ENCODE measurements around the gene ZNF24.

Gene ZNF24

GRCh38 chr18:35290094-35290735 is 54.0 kb downstream of the ZNF24 start, which contains the start of gene ZSCAN30:
Gene ZSCAN30, minus strand, starts transcription at chr18:35290229. Its CDS starts 25,877 bp downstream, at chr18:35264352.
- DNase-seq (ENCODE audit: low spot score) = peak; percentile 99

DNA sequence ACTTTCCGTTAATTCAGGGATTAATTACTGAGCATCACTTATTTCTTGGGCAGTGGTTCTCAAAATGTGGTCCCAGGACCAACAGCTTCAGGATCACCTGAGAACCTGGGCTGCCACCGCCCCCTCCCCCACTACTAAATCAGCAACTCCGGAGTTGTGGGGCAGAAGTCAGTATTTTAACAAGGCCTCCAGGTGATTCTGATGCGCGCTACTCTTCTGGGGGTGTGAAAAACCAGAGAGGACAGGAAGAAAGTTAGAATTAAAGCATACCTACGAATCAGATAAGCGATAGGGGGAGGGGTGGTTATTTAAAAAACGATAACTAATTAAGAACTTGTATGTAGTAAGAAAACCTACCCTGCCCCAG is 54.5 kb downstream of the ZNF24 start:
- DNase-seq (ENCODE audit: low spot score) = no peak

GRCh38 chr18:35289293-35289692 is 54.9 kb downstream of the ZNF24 start:
- no peak for DNase-seq (ENCODE audit: low spot score)

DNA sequence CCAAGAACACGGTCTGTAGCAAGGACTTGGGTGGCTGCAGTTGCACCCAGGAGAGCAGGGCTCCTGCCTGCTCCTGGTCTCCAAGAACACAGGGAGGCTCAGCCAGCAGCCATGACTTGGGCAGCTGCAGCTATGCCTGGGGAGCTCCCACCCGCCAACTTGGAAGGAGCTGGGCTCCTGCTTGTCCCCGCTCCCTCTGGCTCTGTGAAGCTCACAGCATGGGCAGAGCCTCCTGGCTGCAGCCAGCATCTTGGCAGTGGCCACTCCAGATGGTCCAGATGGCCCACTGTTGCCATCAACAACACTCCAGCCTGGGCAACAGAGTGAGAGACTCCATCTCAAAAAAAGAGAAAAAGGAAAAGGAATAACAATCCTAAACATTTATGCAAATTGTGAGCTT is 59.4 kb downstream of the ZNF24 start:
- no peak for DNase-seq (ENCODE audit: low spot score)

GRCh38 chr18:35283923-35284794 is 60.1 kb downstream of the ZNF24 start:
- no peak for DNase-seq (ENCODE audit: low spot score)

DNA sequence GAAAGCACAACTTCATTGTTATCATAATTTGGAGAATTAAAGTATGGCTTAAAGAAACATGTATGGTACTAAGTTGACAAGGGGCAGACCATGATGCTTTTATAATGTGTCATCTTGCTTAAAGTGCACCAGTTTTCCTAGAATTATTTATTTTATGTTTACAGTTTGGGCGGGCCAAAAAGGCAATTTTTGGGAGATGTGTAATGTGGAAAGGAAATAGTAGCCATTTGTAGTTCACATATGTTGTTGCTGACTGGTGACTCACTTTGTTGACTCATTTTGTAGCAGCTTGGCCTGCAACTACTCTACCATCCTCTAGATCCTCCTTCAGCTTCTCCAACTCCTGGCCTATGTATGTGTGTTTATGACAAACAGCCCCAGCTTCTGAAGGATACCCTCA is 61.9 kb downstream of the ZNF24 start:
- DNase-seq (ENCODE audit: low spot score) = no peak
